DMS153 treated with DMSO at 0.1 percent for 48 hours (cell line): Measurements from ENCODE around the gene PNP.
"Not testable (repeated sequence)": the region's sequence is repeated elsewhere in the genome, so short reads cannot be mapped to it uniquely, and the experiment has no call there.

Experiments
- DNase-seq: peaks from one replicate; lab custom pipeline; 2025; ENCODE audit not compliant: unreplicated experiment; lab: John Stamatoyannopoulos, UW

Gene PNP

DNA sequence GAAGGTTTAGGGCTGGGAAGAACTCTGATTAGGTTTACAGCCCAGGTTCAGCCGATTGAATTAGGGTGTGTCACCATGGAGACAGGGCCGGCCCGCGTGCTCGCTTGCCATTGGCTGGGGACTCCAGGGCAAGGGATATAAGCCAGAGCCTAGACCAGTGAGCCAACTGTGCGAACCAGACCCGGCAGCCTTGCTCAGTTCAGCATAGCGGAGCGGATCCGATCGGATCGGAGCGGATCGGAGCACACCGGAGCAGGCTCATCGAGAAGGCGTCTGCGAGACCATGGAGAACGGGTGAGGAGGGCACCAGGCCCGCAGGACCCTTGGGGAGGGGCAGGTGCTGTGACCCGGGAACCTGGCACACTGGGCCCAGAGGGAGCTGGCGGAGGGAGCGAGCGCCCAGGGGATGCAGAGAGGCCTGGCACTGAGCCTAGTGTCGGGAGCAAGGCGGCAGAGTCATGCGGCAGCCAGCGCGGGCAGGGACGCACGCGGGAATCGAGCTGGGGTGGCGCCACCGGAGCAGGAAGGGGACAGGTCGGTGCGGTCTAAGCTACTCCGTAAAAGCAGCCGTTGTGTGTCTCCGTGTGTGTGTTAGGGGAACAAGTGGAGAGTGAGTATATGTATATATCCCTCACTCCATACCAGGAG lies at the start of gene PNP:
Gene PNP (plus strand): TSS at position 165 of the 648 bp plus-strand sequence. CDS start 119 bp downstream, at position 284.
- peak; percentile 77 for DNase-seq

DNA sequence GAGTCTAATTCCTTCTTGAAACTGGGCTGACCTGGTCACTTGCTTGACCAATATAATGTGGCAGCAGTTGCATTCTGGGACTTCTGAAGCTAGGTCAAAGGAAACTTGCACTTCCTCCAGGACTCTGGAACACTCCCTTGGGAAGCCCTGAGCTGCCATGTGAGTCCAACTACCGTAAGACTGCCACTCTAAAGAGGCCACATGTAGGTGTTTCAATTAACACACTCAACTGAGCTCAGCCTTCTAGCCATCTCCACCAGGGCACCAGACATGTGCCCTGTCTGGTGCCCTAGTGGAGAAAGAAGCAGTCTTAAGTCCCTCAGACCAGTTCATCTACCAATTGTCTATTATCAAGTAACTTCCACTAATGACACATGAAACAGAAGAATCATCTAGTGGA lies 49.8 kb upstream of the PNP start:
- DNase-seq: no peak

DNA sequence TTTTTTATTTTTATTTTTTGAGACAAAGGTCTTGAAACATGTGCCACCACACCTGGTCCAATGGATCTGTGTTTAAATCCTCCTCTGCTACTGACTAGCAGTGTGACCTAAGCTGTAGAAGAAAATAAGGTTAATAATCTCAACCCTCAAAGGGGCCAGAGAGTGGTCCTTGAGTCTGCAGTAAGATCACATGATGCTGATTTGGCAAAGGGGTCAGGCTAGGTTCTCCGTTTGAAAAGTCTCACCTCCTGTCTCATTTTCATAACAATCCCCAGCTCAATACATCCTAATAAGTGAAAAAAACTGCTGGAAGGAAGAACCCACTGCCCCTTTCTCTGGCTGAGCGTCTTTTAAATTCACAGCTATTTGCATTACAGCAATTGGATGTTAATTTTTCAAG lies 47.9 kb upstream of the PNP start:
- DNase-seq: no peak

DNA sequence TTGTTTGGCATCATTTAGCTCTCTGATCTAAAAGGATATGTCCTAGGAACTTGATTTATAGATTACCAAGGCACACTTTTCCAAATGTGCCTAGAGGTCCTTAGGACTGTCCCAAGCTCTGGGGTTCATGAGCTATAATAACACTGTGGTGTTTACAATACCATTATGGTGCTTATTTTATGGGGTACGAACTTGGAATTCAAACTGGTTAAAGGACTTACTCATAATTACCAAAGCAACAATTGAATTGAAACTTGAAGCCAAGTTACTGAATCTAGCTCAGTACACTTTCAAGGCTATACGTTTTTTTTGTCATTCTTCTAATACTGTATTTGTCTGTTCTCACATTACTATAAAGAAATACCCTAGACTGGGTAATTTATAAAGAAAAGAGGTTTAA lies 46.3 kb upstream of the PNP start:
- DNase-seq: no peak

DNA sequence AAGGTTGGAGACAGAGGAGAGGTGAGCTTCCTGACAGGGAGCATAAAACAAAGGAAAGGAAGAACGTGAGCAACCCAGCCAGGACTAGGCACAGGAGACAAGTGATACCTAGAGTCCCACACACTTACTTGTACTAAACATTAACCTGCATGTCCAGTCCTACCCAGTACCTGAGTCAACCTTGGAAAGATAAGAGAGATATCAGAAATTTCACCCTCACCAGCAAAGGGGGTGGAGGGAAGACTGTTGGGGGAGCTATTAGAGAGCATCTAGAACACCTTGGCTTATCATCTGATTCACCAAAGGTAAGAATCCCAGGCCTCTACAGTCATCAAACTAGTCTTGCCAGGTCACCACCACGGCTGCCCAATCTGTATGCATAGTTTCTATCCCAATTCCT lies 44.4 kb upstream of the PNP start:
- no peak for DNase-seq

DNA sequence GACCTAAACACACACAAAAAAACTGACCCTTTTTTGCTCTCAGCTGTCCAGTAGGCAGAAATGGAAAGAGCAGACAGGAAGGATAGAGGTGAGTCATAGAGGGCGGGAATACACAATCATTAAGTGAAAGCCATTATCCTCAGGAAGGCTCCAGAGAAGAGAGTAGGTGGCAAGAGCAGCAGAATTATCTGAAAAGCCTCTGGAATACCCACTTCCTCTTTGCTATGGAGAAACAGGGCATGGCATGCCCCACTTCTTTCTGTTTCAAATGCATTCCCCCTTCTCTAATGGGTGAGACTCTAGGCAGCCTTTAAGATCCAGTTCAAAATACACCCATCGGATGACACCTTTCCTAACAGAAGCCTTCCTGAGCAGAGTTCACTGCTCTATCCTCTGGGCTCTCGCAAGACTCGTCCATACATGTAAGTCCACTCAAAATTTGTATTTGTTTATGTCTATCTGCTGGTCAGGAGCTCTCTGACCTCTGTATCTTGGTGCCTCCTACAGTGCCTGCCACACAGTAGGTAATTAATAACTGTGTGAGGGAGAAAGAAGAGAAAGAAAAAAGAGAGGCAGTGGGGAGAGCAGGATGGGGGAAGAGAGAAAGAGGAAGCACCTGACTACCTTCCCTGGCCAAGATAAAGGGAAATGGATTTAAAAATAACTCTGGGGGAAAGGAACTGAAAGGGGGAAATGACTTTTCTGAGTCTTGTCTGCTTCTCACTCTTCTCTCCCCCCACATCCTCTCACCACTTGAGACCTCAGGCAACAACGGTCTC lies 41.8 kb upstream of the PNP start:
- DNase-seq: no peak

DNA sequence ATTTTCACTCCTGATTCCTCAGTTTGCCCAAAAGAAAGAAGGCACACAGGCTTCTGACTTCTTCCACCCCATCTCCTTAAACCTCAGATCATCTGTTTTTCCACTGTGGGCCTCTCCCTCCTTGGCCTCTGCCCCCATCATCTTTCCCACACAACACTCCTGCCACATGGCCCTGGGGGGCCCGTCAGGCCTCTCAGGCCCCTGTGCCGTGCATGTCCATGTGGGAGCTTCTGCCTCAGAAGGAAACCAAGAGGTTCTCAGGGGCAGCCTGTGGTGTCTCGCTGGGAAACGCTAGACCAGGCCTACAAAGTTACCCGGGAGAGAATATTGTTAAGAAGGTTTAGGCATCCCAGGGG lies 41.2 kb upstream of the PNP start:
- no peak for DNase-seq

DNA sequence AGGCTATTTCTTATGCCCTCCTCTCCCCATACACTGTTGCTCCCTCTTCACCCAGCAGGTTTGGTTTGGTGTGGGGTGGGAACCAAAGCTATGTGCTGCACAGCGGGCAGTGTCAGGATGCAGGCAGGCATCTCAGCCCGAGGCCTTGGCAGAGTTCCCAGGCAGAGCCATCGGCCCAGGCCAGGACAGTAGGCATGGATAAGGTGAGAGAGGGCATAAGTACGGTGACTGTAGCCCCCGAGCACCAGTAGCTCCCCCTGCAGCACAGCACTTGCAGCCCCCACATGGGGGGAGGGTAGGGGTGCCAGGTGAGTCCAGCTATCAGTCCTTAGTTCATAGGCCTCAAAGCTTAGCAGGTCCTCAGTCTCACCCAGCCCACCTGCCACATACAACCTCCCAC lies 40.4 kb upstream of the PNP start:
- no peak for DNase-seq

DNA sequence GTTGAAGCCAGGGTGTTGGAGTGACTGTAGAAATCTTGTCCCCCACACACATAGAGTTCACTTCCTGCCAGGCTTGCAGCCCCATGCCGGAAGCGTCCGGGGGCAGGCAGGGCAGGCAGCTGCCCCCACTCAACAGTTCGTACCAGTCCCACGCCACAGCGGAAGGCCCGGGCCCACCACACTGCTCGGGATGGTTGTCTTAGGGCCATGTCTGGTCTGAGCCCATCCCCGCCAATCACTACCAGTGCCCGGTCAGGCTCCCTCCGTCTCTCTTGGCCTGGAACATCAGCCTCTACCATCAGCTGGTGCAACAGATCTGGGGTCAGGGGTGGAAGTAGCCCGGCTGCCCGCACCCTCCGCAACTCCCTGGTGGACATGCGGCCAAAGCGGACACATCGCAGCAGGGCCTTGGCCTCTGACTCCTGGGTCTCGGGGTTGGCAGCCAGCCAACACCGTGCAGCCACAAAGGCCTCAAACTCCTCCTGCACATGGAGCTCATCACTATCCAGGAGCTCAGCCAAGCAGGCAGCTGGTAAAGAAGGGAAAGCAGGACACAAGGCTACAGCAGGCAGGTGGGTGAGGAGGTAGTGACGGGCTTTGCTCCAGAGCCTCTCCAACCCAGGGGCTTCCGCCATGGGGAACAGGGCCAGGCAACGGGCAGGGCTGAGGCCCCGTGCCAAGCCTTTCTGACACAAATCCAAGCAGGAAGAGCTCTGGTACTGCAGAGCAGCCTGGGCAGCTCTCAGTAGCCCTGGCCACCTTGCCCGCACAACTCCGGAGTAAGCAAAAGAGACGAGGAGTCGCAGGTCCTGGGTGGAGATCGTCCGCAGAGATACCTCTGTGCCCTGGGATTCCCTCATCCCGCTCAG lies 39.2 kb upstream of the PNP start:
- DNase-seq: no peak

DNA sequence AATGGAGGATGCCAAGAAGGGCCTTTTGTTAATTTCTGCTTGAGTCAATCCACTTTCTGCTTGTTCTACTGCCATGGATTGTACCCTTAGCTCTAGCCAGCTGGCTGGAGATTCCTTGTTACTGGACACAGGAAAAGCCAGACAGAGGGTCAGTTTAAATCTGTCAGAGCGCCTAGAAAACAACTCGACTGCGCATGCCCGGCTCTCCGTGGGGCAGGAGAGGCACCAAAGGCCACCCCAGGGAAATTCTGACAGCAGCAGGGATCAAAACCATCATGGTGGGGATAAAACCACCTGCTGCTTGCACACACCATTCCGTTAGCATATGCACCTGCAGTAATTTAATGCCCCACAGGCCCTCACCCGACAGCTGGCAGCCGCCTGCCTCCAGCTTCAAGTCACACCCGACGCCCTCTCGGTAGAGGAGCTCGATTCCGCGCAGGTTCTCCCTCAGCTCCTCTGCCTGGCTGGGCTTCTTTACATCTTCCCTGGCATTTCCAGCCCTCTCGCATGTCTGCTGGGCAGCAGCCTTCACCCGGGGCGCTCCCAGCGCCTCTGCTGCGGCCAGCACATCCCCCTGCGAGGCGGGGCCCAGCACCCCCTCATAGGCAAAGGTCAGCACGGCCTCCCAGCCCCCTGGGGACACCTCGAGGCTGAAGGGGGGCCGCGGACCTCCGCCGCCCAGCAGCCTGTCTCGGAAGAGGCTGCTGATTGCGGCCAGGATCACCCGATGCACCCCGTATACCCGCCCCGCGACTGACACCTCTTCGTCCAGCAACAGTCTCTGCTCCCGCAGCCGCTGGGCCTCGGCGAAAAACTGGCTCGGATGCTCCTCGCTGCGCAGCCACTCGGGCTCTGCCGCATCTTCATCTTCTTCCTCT lies 34.3 kb upstream of the PNP start:
- DNase-seq: peak; percentile 54

DNA sequence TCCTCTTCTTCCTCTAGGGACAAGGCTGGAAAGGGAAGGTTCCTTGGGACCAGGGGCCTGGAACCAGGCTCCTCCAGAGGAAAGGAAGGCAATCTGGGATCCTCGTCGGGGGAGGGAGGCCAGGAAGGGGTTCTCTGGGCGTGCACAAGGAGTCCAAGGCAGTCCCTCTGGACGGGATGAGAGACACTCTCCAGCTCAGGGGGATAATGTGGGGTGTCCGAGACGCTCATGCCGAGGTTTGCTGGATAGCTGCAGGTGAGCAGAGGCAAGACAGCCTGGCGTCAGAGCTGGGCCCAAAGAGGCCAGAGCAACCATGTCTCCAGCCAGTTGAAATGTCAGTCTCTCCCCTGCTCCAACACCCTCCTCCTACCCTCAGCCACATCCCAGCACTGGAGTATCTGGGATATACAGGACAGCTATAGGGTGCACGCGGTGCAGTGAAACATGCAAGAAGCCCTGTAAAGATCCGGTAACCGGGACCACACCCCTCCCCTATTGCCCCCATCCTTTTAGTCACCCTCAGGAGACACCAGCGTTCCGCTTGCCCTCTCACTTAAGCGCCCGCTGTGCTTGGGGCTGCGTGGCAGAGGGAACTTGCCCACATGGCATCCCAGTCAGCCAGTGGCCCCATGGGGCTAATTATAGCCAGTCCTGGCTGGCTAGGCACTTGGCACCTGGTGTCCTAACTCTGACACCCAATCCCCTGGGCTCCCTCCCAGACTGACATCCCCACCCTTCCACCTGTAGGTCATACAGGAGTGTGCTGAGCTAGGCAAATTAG lies 33.4 kb upstream of the PNP start, which contains the start of gene KLHL33:
Gene KLHL33 (minus strand): TSS at position 585 of the 781 bp plus-strand sequence. CDS start 355 bp downstream, at position 230.
- no peak for DNase-seq

DNA sequence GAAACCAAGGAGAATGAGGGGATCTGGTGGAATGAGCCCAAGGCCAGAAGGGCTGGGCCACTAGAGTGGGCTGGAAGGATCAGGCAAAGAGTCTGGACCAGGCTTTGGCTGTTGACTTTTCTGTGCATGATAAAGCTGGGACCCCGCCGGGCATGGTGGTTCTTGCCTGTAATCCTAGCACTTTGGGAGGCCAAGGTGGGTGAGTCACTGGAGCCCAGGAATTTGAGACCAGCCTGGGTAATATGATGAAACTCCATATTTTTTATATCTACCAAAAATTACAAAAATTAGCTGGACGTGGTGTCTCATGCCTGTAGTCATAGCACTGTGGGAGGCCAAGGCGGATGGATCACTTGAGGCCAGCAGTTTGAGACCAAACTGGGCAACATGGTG lies 32.8 kb upstream of the PNP start:
- DNase-seq: no peak

DNA sequence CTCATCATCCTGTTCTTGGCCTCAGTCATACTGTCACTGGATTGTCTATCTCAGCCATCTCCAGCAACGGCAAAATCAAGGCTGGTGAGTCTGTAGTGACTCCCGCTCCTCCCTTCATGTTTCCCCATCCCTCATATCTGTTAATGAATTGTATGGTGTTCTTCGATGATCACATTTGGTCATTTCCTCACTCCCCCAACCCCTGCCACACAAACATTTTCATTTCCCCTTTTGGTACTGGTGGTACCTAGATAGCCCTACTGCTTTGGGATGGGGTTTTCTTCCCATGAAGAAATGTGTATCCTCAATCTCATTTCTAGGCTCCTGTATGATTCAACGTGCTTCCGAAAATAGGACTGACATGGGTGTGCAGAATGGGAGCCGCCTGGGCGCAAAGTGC lies 30.5 kb upstream of the PNP start:
- DNase-seq: no peak

DNA sequence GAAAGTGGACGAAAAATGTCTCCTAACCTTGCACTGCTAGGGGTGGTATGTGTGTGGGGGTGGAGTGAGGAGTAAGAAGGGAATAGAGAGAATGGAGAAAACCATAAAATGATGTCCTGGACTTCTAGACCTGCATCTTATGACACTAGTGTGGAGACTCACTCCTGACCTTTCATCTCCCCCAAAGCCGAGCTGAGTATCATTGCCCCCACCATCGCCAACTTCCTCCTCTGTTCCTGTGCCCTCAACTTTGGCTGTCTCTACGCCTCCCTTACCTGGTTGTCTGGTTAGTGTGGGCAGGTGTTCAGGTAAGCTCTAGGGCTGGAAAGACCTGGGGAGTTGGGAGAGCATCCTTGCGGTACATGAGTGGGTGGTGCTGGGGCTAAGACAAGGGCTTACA lies 28.7 kb upstream of the PNP start:
- DNase-seq: no peak

DNA sequence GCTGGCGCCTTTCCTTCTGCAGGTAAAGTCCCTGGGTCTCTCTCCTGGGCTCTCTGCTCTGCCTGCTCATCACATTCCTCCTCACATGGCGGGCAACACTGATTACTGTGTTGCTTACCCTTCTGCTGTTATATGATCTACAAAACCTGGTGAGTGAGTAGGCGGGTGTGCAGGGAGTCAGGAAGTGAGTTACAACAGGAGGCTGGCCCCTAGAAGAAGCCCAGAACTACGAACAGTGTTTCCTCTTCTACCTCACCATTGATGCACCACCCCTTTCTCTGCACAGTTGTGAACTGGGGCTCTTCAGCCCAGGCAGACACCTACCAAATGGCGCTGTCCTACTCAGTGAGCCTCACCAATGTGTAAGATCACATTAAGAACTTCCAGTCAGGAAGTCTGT lies 28.3 kb upstream of the PNP start:
- DNase-seq: no peak

DNA sequence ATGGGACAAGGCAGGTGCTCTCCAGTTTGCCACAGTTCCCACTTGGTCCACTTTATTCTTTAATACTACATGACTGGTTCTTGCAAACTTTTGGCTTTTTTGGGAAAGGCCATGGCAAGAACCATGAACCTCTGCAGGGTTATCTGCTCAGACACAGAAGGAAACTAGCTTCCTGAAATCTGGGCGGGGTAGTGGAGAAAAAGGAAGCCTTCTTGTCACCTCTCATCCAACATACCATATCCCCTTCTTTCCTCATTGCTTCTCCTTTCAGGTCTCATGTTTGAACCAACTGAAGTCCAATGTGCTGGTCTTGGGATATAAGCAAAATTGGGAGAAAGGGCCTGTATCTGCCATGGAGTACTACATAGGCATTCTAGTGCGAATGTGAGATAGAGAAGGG lies 27.7 kb upstream of the PNP start:
- no peak for DNase-seq

DNA sequence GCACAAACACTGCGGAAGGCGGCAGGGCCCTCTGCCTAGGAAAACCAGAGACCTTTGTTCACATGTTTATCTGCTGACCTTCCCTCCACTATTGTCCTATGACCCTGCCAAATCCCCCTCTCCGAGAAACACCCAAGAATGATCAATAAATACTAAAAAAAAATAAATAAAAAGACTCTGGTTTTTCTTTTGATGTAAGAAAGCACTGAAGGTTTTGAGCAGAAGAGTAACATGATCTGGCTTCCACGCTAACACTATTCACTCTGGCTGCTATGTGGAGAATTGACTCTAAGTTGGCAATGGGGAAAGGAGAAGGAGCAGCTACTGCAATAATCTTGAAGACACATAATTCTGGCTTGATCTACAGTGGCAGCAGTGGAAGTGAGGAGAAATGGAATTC lies 25.6 kb upstream of the PNP start:
- DNase-seq: not testable (repeated sequence)

DNA sequence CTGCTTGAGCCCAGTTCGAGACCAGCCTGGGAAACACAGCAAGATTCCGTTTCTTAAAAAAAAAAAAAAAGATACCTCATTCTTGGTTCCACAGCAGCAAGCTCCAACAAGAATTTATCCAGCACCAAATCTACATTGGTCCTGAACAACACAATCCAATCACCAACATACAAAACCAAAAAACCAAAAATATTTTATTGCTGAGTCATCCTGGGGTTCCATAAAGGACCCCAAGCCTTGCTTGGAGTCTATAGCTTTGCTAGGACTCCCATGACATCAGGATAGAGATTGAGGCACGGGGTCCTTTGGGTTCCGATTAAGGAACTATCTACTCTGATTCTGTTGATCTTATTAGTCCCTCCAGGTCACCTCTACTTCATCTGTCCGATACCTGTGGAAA lies 22.3 kb upstream of the PNP start:
- no peak for DNase-seq

DNA sequence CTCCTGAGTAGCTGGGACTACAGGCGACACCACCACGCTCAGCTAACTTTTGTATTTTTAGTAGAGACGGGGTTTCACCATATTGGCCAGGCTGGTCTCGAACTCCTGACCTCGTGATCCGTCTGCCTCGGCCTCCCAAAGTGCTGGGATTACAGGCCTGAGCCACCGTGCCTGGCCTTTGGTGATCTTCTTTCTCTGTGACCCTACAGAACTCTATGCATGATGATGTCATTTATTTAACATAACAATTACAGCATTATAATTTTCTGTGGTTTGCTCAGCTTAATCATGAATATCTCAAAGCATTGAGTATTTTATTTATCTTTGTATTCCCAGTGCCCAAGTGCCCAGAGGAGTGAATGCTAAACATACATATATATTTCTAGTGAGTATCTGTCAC lies 16.4 kb upstream of the PNP start:
- DNase-seq: not testable (repeated sequence)
